Ascending aorta (tissue), 2 donors: Measurements from ENCODE around the gene ARHGEF12. TPM values are rescaled to one million over a fixed set of nuclear protein-coding genes. Genes with fewer than 3 reads are reported as not detected.

Experiments
- DNase-seq, 2 donors: peaks; one replicate each; pipeline ENCODE4 v3.0.0-alpha.2; 2019; ENCODE audit warnings: low spot score in 2 of 2
- H3K27ac ChIP-seq, 2 donors: fragments of 200-600 bp; sonication (generic); one replicate each; pipeline ENCODE4 v1.5.1; 2016 to 2017; ENCODE audit warnings: mild to moderate bottlenecking in 1 of 2
- H3K27me3 ChIP-seq: fragments of 200-600 bp; sonication (generic); one replicate; pipeline ENCODE4 v1.5.1; 2017
- H3K36me3 ChIP-seq, 2 donors: fragments of 200-600 bp; sonication (generic); one replicate each; pipeline ENCODE4 v1.5.1; 2016
- H3K4me1 ChIP-seq, 2 donors: fragments of 200-600 bp; sonication (generic); one replicate each; pipeline ENCODE4 v1.5.1; 2016 to 2017; ENCODE audit warnings: mild to moderate bottlenecking in 1 of 2
- H3K4me3 ChIP-seq, 2 donors: fragments of 200-600 bp; sonication (generic); one replicate each; pipeline ENCODE4 v1.5.1; 2016 to 2017; ENCODE audit warnings: mild to moderate bottlenecking in 1 of 2
- H3K9me3 ChIP-seq, 2 donors: fragments of 200-600 bp; sonication (generic); one replicate each; pipeline ENCODE4 v1.5.1; 2016
- intact Hi-C: fragments of 100-400 bp; cut with DNase I; formaldehyde crosslinking; loops from one replicate; pipeline ENCODE4 v1.15.1; 2023
- total RNA-seq: library from RNA; depleted of rRNA; stranded (reverse); fragments of >200 nt; gene quantifications from one replicate; pipeline ENCODE4 v1.1.0, GENCODE V29; 2016
- TF ChIP-seq, protein P1 (sequence below), 3 experiments: fragments of 200-600 bp in 2 of 3; fragments of 450-650 bp in 1 of 3; sonication (generic) in 2 of 3; IDR thresholded peaks; one replicate each; pipeline ENCODE4 v1.5.1; 2016 to 2019; ENCODE audit warnings: antibody characterized with exemption in 3 of 3, mild to moderate bottlenecking in 1 of 3, moderate library complexity in 1 of 3

The ARHGEF12 gene
- total RNA-seq, 1 donor from 2014 or later: 65.9 TPM

DNA sequence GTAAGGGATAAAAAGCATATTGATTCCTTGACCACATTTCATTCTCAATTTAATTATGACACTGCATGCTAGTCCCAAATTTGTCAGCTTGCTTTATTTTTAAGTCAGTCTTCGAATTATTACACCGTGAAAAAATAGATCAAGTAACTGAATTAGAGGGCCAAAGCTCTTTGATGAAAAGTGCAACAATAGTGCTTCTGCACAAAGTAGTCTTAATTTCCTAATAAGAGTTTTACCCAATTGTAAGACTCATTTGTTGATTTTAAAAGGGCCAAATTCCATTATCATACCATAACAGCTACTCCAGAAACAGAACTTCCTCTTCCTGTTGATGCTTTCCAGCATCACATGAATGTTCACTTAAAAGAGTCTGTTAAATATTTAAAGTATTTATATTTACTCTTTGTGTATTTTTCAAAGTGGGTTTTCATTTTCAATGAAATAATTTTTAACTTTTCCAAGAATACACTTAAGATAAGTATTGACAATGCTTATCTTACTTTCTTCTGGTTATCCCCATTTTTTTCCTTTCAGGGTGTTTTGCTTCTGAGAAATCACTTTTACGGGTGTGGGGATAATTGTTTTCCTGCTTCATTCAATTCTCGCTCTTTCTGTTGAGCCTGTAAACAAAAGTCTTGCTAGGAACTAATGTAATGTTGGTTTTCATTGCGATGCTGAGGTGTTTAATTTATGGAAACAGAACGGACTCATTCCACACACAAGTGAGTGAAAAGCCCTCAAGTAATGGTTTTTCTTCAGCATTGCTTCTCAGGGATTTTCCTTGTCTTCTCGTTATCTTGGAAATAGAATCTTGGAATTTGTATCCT lies 2.1 kb downstream of the ARHGEF12 start:
- Histone ChIP-seq H3K27me3 (no peaks in the 10 kb centered on the region), H3K9me3 (no peaks in the 10 kb centered on the region), H3K36me3 (no peaks in the 10 kb centered on the region), H3K4me1 (peaks cover 3 to 38% of the 10 kb centered on the region in 2 donors), H3K4me3 (peak overlapping the region; percentile 88 to 91), H3K27ac (peak overlapping the region; percentile 99 to 100)
- intact Hi-C loops: no loop called here
- no peak for DNase-seq
- TF ChIP-seq, protein P1, sequence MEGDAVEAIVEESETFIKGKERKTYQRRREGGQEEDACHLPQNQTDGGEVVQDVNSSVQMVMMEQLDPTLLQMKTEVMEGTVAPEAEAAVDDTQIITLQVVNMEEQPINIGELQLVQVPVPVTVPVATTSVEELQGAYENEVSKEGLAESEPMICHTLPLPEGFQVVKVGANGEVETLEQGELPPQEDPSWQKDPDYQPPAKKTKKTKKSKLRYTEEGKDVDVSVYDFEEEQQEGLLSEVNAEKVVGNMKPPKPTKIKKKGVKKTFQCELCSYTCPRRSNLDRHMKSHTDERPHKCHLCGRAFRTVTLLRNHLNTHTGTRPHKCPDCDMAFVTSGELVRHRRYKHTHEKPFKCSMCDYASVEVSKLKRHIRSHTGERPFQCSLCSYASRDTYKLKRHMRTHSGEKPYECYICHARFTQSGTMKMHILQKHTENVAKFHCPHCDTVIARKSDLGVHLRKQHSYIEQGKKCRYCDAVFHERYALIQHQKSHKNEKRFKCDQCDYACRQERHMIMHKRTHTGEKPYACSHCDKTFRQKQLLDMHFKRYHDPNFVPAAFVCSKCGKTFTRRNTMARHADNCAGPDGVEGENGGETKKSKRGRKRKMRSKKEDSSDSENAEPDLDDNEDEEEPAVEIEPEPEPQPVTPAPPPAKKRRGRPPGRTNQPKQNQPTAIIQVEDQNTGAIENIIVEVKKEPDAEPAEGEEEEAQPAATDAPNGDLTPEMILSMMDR (IDR thresholded peaks at IDR 0.05): no peak

DNA sequence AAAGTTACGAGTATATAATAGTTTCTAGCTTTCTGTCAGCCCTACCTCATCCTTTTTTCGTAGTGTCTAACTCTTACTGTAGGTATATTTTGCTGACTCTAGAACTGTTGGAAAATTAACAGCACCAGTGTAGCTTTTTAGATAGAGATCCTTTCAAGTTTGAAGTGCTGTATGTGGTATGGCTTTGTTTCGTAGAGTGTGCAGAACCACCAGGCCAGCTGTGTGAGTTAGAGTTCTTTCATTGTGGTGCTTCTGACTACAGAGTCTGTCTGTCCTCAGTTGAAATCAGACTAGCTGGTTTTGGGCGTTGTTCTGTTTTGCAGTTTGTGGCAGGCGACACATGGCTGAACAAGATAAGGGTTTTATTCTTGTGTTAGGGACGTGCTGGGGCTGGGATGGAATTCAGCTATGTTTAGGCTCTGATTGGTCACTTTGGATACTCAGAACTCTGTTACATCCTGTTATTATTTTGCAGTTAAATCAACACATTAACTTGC lies 3.2 kb downstream of the ARHGEF12 start:
- intact Hi-C loops: no loop called here
- Histone ChIP-seq H3K27ac (peak overlapping the region in 1 of 2 donors; percentile 46), H3K4me1 (peaks cover 7 to 38% of the 10 kb centered on the region in 2 donors), H3K27me3 (no peaks in the 10 kb centered on the region), H3K9me3 (no peaks in the 10 kb centered on the region), H3K36me3 (no peaks in the 10 kb centered on the region), H3K4me3 (peak overlapping the region; percentile 88 to 91)
- TF ChIP-seq, protein P1 (IDR thresholded peaks at IDR 0.05): no peak
- no peak for DNase-seq

DNA sequence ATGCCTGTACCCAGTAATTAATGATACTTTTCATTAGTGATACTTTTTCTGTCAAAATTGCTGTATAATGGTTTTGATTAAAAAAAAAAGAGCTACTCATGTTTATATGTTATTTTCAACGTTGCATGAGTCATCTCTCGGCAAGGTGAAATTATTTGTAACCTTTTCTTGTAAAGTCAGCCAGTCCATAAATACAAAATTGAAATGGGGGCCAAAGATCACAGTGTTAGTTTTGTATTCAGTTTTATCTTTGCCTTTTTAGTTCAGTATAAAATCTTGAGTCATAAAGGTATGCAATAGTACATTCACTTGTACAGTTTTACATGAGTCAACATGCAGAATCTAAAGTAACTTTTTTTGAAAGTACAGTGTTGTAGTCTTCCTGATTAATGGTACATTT lies 4.3 kb downstream of the ARHGEF12 start:
- TF ChIP-seq, protein P1 (IDR thresholded peaks at IDR 0.05): no peak
- H3K4me3 ChIP-seq: peak overlapping the region; percentile 88 to 91
- intact Hi-C loops: no loop called here
- H3K4me1 ChIP-seq: peaks cover 7 to 48% of the 10 kb centered on the region in 2 donors
- no peaks in the 10 kb centered on the region for H3K36me3 ChIP-seq
- no peaks in the 10 kb centered on the region for H3K27me3 ChIP-seq
- DNase-seq: no peak
- H3K27ac ChIP-seq: no peak overlapping the region
- H3K9me3 ChIP-seq: no peaks in the 10 kb centered on the region

DNA sequence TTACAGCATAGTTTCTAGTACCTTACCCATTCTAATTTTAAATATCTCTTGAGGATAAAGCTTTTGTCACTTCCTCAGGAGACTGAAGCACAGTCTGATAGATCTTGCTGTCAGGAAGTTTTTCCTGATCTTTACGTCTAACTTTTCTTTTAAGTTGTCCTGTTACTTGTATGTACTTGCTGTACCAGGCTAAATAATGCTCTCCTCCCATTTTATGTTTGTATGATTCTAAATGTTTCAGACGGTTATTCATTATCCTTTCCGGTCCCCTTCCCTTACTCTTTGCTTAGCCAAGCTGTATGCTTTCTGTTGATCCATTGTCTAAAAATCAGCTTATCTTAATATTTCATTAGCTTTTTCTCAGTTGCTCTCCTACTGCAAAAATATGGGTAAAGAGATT lies 6.0 kb downstream of the ARHGEF12 start:
- Histone ChIP-seq H3K4me1 (peaks cover 10 to 58% of the 10 kb centered on the region in 2 donors), H3K4me3 (no peak overlapping the region), H3K9me3 (no peaks in the 10 kb centered on the region), H3K27ac (no peak overlapping the region), H3K27me3 (no peaks in the 10 kb centered on the region), H3K36me3 (no peaks in the 10 kb centered on the region)
- DNase-seq: no peak
- TF ChIP-seq, protein P1 (IDR thresholded peaks at IDR 0.05): no peak
- intact Hi-C loops: no loop called here

DNA sequence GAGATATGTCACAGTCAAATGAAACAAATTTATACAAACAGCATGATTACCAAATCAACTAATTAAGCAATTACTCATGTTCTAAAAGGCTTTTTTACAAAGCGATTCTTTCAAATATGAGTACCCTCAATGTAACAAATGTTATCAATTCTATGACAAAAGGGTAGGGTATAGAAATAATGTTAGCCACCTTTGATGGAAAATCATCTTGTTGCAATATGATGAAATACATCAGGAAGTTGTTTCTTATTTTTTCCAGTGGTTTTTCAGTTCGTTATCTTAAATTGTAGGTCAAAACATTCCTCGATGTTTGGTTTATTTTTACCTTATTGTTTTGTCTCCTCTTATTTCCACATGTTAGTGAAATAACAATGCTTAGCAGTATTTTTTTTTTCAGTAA lies 6.5 kb downstream of the ARHGEF12 start:
- no peak for DNase-seq
- Histone ChIP-seq H3K9me3 (no peaks in the 10 kb centered on the region), H3K27me3 (no peaks in the 10 kb centered on the region), H3K4me1 (peaks cover 10 to 63% of the 10 kb centered on the region in 2 donors), H3K36me3 (no peaks in the 10 kb centered on the region), H3K4me3 (no peak overlapping the region), H3K27ac (no peak overlapping the region)
- TF ChIP-seq, protein P1 (IDR thresholded peaks at IDR 0.05): no peak
- intact Hi-C loops: no loop called here
